Measurements from ENCODE around the gene C2CD4A. TPM values are rescaled to one million over a fixed set of nuclear protein-coding genes. Genes with fewer than 3 reads are reported as not detected.

The C2CD4A gene
- total RNA-seq, 2 donors from 2014 or later: 0.16 TPM; not detected in 1

GRCh38 chr15:62112616-62113593, 46.1 kb downstream of the C2CD4A start:
- no peak overlapping the region for H3K4me3 ChIP-seq
- no peak for TF ChIP-seq CTCF (IDR thresholded peaks at IDR 0.05)
- H3K27ac ChIP-seq: no peak overlapping the region
- no peaks in the 10 kb centered on the region for H3K4me1 ChIP-seq
- DNase-seq (ENCODE audit: low spot score): no peak
- no peaks in the 10 kb centered on the region for H3K27me3 ChIP-seq
- no peaks in the 10 kb centered on the region for H3K36me3 ChIP-seq
- H3K9me3 ChIP-seq: no peaks in the 10 kb centered on the region

- no peak for DNase-seq (ENCODE audit: low spot score)
- no peak for TF ChIP-seq CTCF (IDR thresholded peaks at IDR 0.05)
- H3K4me3 ChIP-seq: no peak overlapping the region
- H3K27me3 ChIP-seq: no peaks in the 10 kb centered on the region
- H3K9me3 ChIP-seq: no peaks in the 10 kb centered on the region
- H3K27ac ChIP-seq: no peak overlapping the region
- H3K4me1 ChIP-seq: peaks cover 0 to 8% of the 10 kb centered on the region in 2 donors
- H3K36me3 ChIP-seq: no peaks in the 10 kb centered on the region
Measured at GRCh38 chr15:62115847-62116246, 49.1 kb downstream of the C2CD4A start.

GRCh38 chr15:62118520-62119226, 51.9 kb downstream of the C2CD4A start:
- no peak for DNase-seq (ENCODE audit: low spot score)
- peak overlapping the region in 1 of 2 donors; percentile 15 for H3K4me3 ChIP-seq
- no peaks in the 10 kb centered on the region for H3K36me3 ChIP-seq
- H3K9me3 ChIP-seq: no peaks in the 10 kb centered on the region
- H3K4me1 ChIP-seq: peaks cover 0 to 8% of the 10 kb centered on the region in 2 donors
- no peaks in the 10 kb centered on the region for H3K27me3 ChIP-seq
- H3K27ac ChIP-seq: peak overlapping the region; percentile 32 to 47
- no peak for TF ChIP-seq CTCF (IDR thresholded peaks at IDR 0.05)

- H3K36me3 ChIP-seq: no peaks in the 10 kb centered on the region
- TF ChIP-seq CTCF (IDR thresholded peaks at IDR 0.05): no peak
- H3K9me3 ChIP-seq: no peaks in the 10 kb centered on the region
- H3K4me3 ChIP-seq: peak overlapping the region in 1 of 2 donors; percentile 15
- DNase-seq (ENCODE audit: low spot score): no peak
- H3K4me1 ChIP-seq: peaks cover 0 to 14% of the 10 kb centered on the region in 2 donors
- H3K27me3 ChIP-seq: no peaks in the 10 kb centered on the region
- H3K27ac ChIP-seq: peak overlapping the region; percentile 32 to 47
Measured at GRCh38 chr15:62119227-62119864, 52.6 kb downstream of the C2CD4A start.

- no peak overlapping the region for H3K4me3 ChIP-seq
- H3K9me3 ChIP-seq: no peaks in the 10 kb centered on the region
- DNase-seq (ENCODE audit: low spot score): no peak
- H3K27me3 ChIP-seq: no peaks in the 10 kb centered on the region
- no peaks in the 10 kb centered on the region for H3K36me3 ChIP-seq
- H3K27ac ChIP-seq: peak overlapping the region; percentile 32 to 47
- peaks cover 0 to 16% of the 10 kb centered on the region in 2 donors for H3K4me1 ChIP-seq
- no peak for TF ChIP-seq CTCF (IDR thresholded peaks at IDR 0.05)
Measured at GRCh38 chr15:62119874-62120273, 53.1 kb downstream of the C2CD4A start.

Other genes with a start within 250 kb of the C2CD4A start
- 10 to 100 TPM; 30.3 to 41.9 TPM for gene VPS13C, start 6.5 kb upstream of the C2CD4A start, total RNA-seq
- 1 to 10 TPM; 3.9 to 5.9 TPM for gene C2CD4B, start 98.3 kb downstream of the C2CD4A start, total RNA-seq

Data from right atrium auricular region (tissue), 2 donors.